PC-3 (cell line): ENCODE measurements around the gene SH3RF1. TPM values are rescaled to one million over a fixed set of nuclear protein-coding genes. Genes with fewer than 3 reads are reported as not detected.

Experiments used
- ATAC-seq: fragments of 200-7000 bp; cut with Tn5 transposase; 2 replicates; pipeline ENCODE4 v1.9.1; 2020; ENCODE audit warnings: mild to moderate bottlenecking, moderate library complexity
- BruUV-seq: library from RNA; stranded (reverse); fragments of 400-500 nt; replicated peaks from 2 replicates; lab custom pipeline; 2021; lab: Mats Ljungman, UMichigan
- CTCF ChIA-PET: fragments of 300-600 bp; sonication (Branson Sonifier 250); formaldehyde crosslinking; loops from one replicate; lab custom pipeline; 2022; ENCODE audit warnings: antibody characterized with exemption; lab: Charles Lee
- POLR2A ChIA-PET: fragments of 300-600 bp; sonication (Branson Sonifier 250); formaldehyde crosslinking; loops from one replicate; lab custom pipeline; 2022; ENCODE audit warnings: antibody characterized with exemption; ENCODE audit not compliant: unreplicated experiment; lab: Charles Lee
- DNase-seq: peaks from one replicate; pipeline ENCODE4 v3.0.0-alpha.2; 2015
- H2AFZ ChIP-seq: fragments of 300-600 bp; sonication (generic); 2 replicates; pipeline ENCODE4 v1.6.0; 2016; ENCODE audit warnings: antibody characterized with exemption, low read length
- H3F3A ChIP-seq: fragments of 300-600 bp; sonication (generic); one replicate; pipeline ENCODE4 v1.6.0; 2017; ENCODE audit warnings: antibody characterized with exemption, low read length, control low read depth, mild to moderate bottlenecking; ENCODE audit not compliant: unreplicated experiment
- H3K27ac ChIP-seq: fragments of 300-600 bp; sonication (generic); 2 replicates; pipeline ENCODE4 v1.5.1; 2016; ENCODE audit warnings: mild to moderate bottlenecking, low read length
- H3K27me3 ChIP-seq: fragments of 300-600 bp; sonication (generic); 2 replicates; pipeline ENCODE4 v1.6.1; 2016; ENCODE audit warnings: low read length, mixed read lengths
- H3K36me3 ChIP-seq: fragments of 300-600 bp; sonication (generic); 2 replicates; pipeline ENCODE4 v1.6.1; 2016; ENCODE audit warnings: low read depth, mixed run types, low read length, mixed read lengths
- H3K4me1 ChIP-seq: fragments of 300-600 bp; sonication (generic); 2 replicates; pipeline ENCODE4 v1.5.1; 2016; ENCODE audit warnings: low read length; ENCODE audit not compliant: insufficient read depth
- H3K4me2 ChIP-seq: fragments of 300-600 bp; sonication (generic); 2 replicates; pipeline ENCODE4 v1.6.0; 2016; ENCODE audit warnings: low read length
- H3K4me3 ChIP-seq: fragments of 300-600 bp; sonication (generic); 2 replicates; pipeline ENCODE4 v1.5.1; 2016; ENCODE audit warnings: mild to moderate bottlenecking, low read length, mixed read lengths
- H3K79me2 ChIP-seq: fragments of 300-600 bp; sonication (generic); 2 replicates; pipeline ENCODE4 v1.6.1; 2017; ENCODE audit warnings: low read length, mixed read lengths
- H3K9ac ChIP-seq: fragments of 300-600 bp; sonication (generic); 2 replicates; pipeline ENCODE4 v1.6.0; 2016; ENCODE audit warnings: mild to moderate bottlenecking, low read length
- H3K9me2 ChIP-seq: fragments of 300-600 bp; sonication (generic); replicated peaks from 2 replicates; pipeline ENCODE4 v1.6.1; 2016; ENCODE audit warnings: mixed run types, low read length, mixed read lengths
- H3K9me3 ChIP-seq: fragments of 300-600 bp; sonication (generic); 2 replicates; pipeline ENCODE4 v1.6.1; 2016; ENCODE audit warnings: low read length, mixed read lengths
- H4K20me1 ChIP-seq: fragments of 300-600 bp; sonication (generic); 2 replicates; pipeline ENCODE4 v1.6.1; 2016; ENCODE audit warnings: low read length, mixed read lengths
- CTCF ChIP-seq: fragments of 300-600 bp; sonication (generic); conservative IDR thresholded peaks from 2 replicates; pipeline ENCODE4 v1.5.1; 2017; ENCODE audit warnings: antibody characterized with exemption, low read depth, mild to moderate bottlenecking, low read length
- EZH2 ChIP-seq: fragments of 300-600 bp; sonication (generic); IDR thresholded peaks from one replicate; pipeline ENCODE4 v1.6.1; 2017; ENCODE audit warnings: antibody characterized with exemption, mild to moderate bottlenecking, low read length; ENCODE audit not compliant: unreplicated experiment
- EZH2phosphoT487 ChIP-seq: fragments of 300-600 bp; sonication (generic); IDR thresholded peaks from 2 replicates; pipeline ENCODE4 v1.6.1; 2018; ENCODE audit warnings: mild to moderate bottlenecking, antibody characterized with exemption, low read length, borderline replicate concordance
- intact Hi-C: fragments of 100-400 bp; cut with micrococcal nuclease; formaldehyde crosslinking; loops from 2 replicates; pipeline ENCODE4 v1.9.0; 2023
- total RNA-seq: library from RNA; depleted of rRNA; stranded (reverse); fragments of >200 nt; gene quantifications from 2 replicates; pipeline ENCODE4 v1.2.3, GENCODE V29; 2014

SH3RF1 gene
- total RNA-seq, 1 experiment from 2014 or later: 21.0 TPM

DNA sequence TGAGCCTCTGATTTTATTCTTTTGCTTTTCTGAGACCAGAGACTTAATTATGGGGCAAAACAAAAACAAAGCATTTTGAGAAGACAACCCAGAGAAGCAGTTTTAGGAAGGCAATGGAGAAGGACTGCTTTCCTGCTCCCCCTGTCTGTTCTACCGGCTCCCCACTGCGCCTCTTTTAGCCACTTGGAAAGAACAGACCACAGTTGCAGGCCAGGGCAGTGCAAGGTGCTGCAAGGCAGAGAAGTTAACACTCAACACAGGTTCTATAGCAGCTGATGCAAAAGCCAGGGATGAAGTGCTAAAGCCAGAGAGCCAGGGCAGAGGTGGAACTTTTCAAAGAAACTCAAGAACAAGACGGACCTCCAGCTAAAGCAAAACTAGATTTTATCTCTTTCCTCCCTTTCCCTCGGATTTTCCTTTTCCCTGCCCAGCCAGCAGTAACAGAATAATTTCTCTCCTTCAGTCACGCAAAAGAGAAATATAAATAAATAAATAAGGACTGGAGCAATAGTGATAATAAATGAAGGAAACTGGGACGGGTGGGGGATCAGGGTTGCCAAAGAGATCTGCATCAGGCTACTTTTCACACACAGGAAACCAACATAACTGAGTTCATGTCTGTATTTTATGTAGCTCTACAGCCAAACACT, 10.4 kb downstream of the SH3RF1 start:
- Histone ChIP-seq H3K36me3 (peaks cover 22% of the 10 kb centered on the region), H3K79me2 (peaks cover 100% of the 10 kb centered on the region), H3K4me2 (no peak overlapping the region), H3K9me3 (no peaks in the 10 kb centered on the region), H2AFZ (no peak overlapping the region), H3F3A (peaks cover 3% of the 10 kb centered on the region), H3K9ac (no peak overlapping the region), H3K4me3 (no peak overlapping the region), H3K27me3 (no peaks in the 10 kb centered on the region), H3K4me1 (peaks cover 31% of the 10 kb centered on the region), H3K9me2 (no peaks in the 10 kb centered on the region), H4K20me1 (peaks cover 8% of the 10 kb centered on the region), H3K27ac (no peak overlapping the region)
- ChIA-PET POLR2A (no interaction called here), CTCF (no interaction called here)
- ATAC-seq (no peak), DNase-seq (no peak)
- no TSS peak for BruUV-seq
- intact Hi-C loops: no loop called here
- TF ChIP-seq CTCF (no peak), EZH2phosphoT487 (no peak), EZH2 (no peak)

DNA sequence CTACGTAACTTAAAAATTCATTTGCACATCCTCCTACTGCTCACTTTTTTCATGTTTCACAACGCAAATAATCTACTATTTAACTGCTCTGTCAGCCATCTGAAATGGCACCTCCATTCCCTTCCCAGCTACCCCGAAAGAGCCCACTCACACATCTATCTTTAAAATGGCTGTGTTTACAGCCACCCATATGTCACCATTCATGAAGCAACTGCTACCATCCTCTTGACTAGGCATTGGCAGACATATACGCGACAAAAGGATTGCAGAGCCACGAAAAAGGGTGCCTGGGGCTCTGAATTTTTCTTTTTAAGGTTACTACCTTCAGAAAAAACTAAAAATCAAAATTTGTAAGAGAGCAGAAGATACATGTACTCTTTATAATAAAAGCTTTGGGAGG, 11.5 kb downstream of the SH3RF1 start:
- no TSS peak for BruUV-seq
- peaks cover 100% of the 10 kb centered on the region for H3K79me2 ChIP-seq
- POLR2A ChIA-PET: no interaction called here

More for the DNA sequence above, 11.5 kb downstream of the SH3RF1 start:
- Histone ChIP-seq H3K9me2 (no peaks in the 10 kb centered on the region), H3K36me3 (peaks cover 15% of the 10 kb centered on the region), H4K20me1 (peaks cover 3% of the 10 kb centered on the region; the same call in 1 of the 2 replicates), H3F3A (peaks cover 3% of the 10 kb centered on the region), H3K9ac (no peak overlapping the region), H3K4me3 (no peak overlapping the region), H3K4me1 (peaks cover 41% of the 10 kb centered on the region), H3K27me3 (no peaks in the 10 kb centered on the region), H2AFZ (no peak overlapping the region), H3K9me3 (no peaks in the 10 kb centered on the region), H3K27ac (no peak overlapping the region), H3K4me2 (no peak overlapping the region)
- TF ChIP-seq EZH2phosphoT487 (no peak), CTCF (no peak), EZH2 (no peak)
- DNase-seq (no peak), ATAC-seq (no peak)
- intact Hi-C loops: no loop called here
- CTCF ChIA-PET: no interaction called here
